ENCODE measurements around the gene DPYD. TPM values are rescaled to one million over a fixed set of nuclear protein-coding genes. Genes with fewer than 3 reads are reported as not detected.

DPYD gene
- total RNA-seq, 4 donors from 2014 or later, result 30.9 to 66.6 (median 48.2) TPM

DNA sequence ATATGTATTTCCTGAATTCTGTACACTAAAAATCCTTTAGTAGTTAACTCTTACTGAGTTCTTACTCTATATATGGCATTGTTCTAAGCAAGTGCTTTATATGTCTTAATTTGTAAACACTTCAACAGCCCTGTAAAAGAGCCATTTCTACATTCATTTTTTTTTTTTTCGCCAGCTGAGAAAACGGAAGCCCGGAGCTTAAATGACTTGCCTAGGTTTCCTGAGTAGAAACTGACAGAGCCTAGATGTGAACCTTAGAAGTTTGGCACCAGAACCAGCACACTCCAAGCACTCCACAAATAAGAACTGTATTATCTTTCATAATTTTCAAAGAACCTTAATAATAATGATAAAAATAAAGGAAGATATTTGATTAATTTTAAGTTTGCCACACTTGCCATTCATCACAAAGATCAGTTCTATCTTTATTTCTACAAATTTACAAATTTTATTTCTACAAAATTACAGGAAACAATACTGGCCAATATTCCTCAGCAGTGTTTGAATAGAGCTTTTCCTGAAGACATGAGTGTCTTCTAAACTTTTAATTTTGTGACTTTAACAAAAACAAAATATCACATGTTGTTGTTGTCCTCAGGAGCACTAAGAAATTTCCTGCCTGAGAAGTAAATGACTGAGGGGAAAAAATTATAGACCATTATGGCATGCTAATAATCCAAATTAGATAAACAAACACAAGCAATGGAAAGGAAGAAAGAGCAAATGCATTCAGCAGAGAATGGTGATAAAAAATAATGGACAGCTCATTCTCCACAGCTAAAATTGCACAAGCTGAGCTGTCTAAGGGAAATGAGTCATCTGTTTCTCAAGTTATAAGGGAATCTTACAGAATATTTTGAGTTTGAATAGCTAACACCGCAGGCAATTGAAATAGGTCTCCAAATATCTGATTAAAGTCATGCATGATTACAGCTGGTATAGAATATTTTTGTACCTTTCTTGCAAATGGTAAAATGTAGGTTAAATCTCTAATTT, 71.2 kb downstream of the DPYD start:
- Histone ChIP-seq H3K36me3 (no peaks in the 10 kb centered on the region), H3K9me3 (no peaks in the 10 kb centered on the region), H3K4me3 (no peak overlapping the region), H3K27ac (no peak overlapping the region), H3K4me1 (no peaks in the 10 kb centered on the region), H3K27me3 (no peaks in the 10 kb centered on the region)
- intact Hi-C loops (cut with DNase I; ENCODE audit: low total_unique reads), result no loop called here
- TF ChIP-seq, protein P1, sequence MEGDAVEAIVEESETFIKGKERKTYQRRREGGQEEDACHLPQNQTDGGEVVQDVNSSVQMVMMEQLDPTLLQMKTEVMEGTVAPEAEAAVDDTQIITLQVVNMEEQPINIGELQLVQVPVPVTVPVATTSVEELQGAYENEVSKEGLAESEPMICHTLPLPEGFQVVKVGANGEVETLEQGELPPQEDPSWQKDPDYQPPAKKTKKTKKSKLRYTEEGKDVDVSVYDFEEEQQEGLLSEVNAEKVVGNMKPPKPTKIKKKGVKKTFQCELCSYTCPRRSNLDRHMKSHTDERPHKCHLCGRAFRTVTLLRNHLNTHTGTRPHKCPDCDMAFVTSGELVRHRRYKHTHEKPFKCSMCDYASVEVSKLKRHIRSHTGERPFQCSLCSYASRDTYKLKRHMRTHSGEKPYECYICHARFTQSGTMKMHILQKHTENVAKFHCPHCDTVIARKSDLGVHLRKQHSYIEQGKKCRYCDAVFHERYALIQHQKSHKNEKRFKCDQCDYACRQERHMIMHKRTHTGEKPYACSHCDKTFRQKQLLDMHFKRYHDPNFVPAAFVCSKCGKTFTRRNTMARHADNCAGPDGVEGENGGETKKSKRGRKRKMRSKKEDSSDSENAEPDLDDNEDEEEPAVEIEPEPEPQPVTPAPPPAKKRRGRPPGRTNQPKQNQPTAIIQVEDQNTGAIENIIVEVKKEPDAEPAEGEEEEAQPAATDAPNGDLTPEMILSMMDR (IDR thresholded peaks at IDR 0.05), result no peak
- TF ChIP-seq POLR2A (IDR thresholded peaks at IDR 0.05), result no peak
- DNase-seq, result no peak

DNA sequence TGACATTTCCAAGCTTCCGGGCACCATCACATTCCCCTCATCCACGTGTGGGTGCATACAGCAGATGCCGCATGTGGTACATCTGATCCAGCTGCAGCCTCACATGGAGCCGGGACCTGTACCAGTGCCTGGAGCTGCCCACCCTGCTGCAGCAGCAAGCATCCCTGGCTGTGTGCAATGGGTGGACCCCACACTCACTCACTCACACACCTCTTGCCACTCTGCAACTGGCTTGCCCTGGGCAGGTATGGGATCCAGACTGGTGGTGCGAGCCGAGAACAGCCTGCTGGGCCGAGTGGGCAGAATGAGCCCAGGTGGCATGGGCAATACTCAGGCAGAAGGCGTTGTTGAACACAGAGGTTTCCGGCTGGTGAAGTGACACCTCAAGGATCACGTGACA, 75.0 kb downstream of the DPYD start:
- TF ChIP-seq, protein P1 (IDR thresholded peaks at IDR 0.05), result no peak
- TF ChIP-seq POLR2A (IDR thresholded peaks at IDR 0.05), result no peak
- Histone ChIP-seq H3K9me3 (no peaks in the 10 kb centered on the region), H3K27ac (no peak overlapping the region), H3K4me1 (no peaks in the 10 kb centered on the region), H3K27me3 (no peaks in the 10 kb centered on the region), H3K36me3 (no peaks in the 10 kb centered on the region), H3K4me3 (no peak overlapping the region)
- DNase-seq, result no peak
- intact Hi-C loops (cut with DNase I; ENCODE audit: low total_unique reads), result no loop called here

DNA sequence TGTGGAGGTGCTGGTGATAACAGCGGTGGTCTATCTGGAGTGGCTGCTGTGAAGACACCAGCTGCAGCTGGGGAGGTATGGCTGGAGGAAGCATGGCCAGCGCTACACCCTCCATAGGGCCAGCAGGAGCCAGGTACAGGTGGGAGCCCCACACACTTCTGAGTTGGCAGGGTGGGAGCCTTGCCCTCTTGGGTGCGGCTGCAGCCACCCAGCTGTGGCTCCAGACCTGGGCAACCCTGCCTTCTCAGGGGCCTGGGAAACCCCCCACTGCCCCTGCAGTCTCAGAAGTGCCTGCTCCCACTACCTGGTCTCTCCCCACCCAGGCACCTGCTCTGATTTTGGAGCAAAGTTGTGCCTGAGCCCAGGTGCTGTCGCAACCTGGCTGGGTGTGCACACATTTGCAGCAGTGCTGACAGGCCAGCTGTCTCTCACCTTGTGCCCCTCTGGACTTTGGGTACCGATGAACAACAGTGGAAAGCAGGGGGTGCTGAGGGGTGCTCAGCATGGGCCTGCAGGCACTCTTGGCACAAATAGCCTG, 76.2 kb downstream of the DPYD start:
- Histone ChIP-seq H3K27me3 (no peaks in the 10 kb centered on the region), H3K4me1 (no peaks in the 10 kb centered on the region), H3K9me3 (no peaks in the 10 kb centered on the region), H3K4me3 (no peak overlapping the region), H3K36me3 (no peaks in the 10 kb centered on the region), H3K27ac (no peak overlapping the region)
- intact Hi-C loops (cut with DNase I; ENCODE audit: low total_unique reads), result no loop called here
- TF ChIP-seq, protein P1 (IDR thresholded peaks at IDR 0.05), result no peak
- TF ChIP-seq POLR2A (IDR thresholded peaks at IDR 0.05), result no peak
- DNase-seq, result no peak

DNA sequence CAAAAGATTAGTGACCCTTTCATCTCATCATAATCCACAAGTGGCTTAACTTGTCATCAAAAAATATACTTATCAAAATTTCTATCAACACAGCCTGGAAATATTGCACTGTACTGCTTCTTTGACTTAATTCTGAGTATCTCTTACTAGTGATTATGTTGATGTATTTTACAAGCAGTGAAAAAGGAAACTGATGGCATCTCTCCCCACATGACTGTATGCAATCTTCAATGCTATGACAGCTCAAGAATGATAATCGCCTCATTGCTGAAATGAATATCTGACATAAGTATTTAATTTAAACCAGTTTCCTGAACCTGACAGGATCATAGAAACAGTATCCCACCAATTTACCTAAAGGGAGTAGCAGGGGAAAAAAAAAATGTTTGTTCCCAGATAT, 79.5 kb downstream of the DPYD start:
- TF ChIP-seq, protein P1 (IDR thresholded peaks at IDR 0.05), result no peak
- no peak for TF ChIP-seq POLR2A (IDR thresholded peaks at IDR 0.05)
- DNase-seq, result no peak
- Histone ChIP-seq H3K36me3 (no peaks in the 10 kb centered on the region), H3K4me1 (no peaks in the 10 kb centered on the region), H3K9me3 (no peaks in the 10 kb centered on the region), H3K27me3 (no peaks in the 10 kb centered on the region), H3K27ac (no peak overlapping the region), H3K4me3 (no peak overlapping the region)
- intact Hi-C loops (cut with DNase I; ENCODE audit: low total_unique reads), result no loop called here

DNA sequence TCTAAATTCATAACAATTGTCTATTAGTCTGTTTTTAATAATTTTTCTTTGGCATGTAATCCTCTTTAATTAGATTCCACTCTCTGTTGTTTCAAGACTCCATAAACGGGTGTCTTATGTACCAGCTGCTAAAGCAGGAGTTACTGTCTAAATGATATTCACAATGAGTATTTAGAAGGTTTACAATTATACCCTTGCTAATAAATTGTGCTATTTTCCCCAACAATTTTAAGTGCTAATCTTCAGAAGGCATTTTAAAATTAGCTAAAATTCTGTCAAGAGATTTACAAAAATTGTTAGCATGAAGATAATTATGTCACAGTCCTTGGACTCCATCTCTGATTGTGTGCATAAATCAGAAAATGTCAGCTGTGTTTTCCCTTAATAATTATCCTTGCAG, 83.7 kb downstream of the DPYD start:
- TF ChIP-seq, protein P1 (IDR thresholded peaks at IDR 0.05), result no peak
- no peak for TF ChIP-seq POLR2A (IDR thresholded peaks at IDR 0.05)
- Histone ChIP-seq H3K4me1 (no peaks in the 10 kb centered on the region), H3K36me3 (no peaks in the 10 kb centered on the region), H3K4me3 (no peak overlapping the region), H3K9me3 (no peaks in the 10 kb centered on the region), H3K27ac (no peak overlapping the region), H3K27me3 (no peaks in the 10 kb centered on the region)
- DNase-seq, result no peak
- intact Hi-C loops (cut with DNase I; ENCODE audit: low total_unique reads), result no loop called here

All from uterus (tissue), 4 donors.